Loucy (cell line): ENCODE measurements around the gene ZC3H11A.

Source experiments
- H2AFZ ChIP-seq: fragments of 200-600 bp; sonication (generic); 2 replicates; pipeline ENCODE4 v1.6.0; 2016; ENCODE audit warnings: antibody characterized with exemption, mild to moderate bottlenecking, low read length, moderate library complexity
- H3F3A ChIP-seq: fragments of 200-600 bp; 2 replicates; pipeline ENCODE4 v1.6.0; 2016; ENCODE audit warnings: antibody characterized with exemption, low read depth, mild to moderate bottlenecking
- H3K27me3 ChIP-seq: fragments of 200-600 bp; sonication (generic); 2 replicates; pipeline ENCODE4 v1.6.1; 2014; ENCODE audit warnings: low read length, mild to moderate bottlenecking; ENCODE audit not compliant: insufficient read depth, poor library complexity, severe bottlenecking
- H3K36me3 ChIP-seq: fragments of 200-600 bp; sonication (generic); 2 replicates; pipeline ENCODE4 v1.6.1; 2016; ENCODE audit warnings: low read length; ENCODE audit not compliant: insufficient read depth
- H3K4me1 ChIP-seq: fragments of 200-600 bp; sonication (generic); 2 replicates; pipeline ENCODE4 v1.5.1; 2014; ENCODE audit warnings: low read length, mild to moderate bottlenecking; ENCODE audit not compliant: insufficient read depth, poor library complexity, severe bottlenecking
- H3K4me2 ChIP-seq: fragments of 200-600 bp; sonication (generic); 2 replicates; pipeline ENCODE4 v1.6.0; 2014; ENCODE audit warnings: antibody characterized with exemption, low read length, low read depth, mild to moderate bottlenecking; ENCODE audit not compliant: poor library complexity, severe bottlenecking
- H3K4me3 ChIP-seq: fragments of 200-600 bp; sonication (generic); 2 replicates; pipeline ENCODE4 v1.5.1; 2014; ENCODE audit warnings: low read length, mild to moderate bottlenecking, mixed read lengths; ENCODE audit not compliant: poor library complexity, severe bottlenecking
- H3K79me2 ChIP-seq: fragments of 200-600 bp; sonication (generic); 2 replicates; pipeline ENCODE4 v1.6.1; 2014; ENCODE audit warnings: low read length; ENCODE audit not compliant: insufficient read depth
- H3K9ac ChIP-seq: fragments of 200-600 bp; sonication (generic); 2 replicates; pipeline ENCODE4 v1.6.0; 2014; ENCODE audit warnings: mild to moderate bottlenecking, low read depth, low read length, moderate library complexity; ENCODE audit not compliant: poor library complexity, severe bottlenecking
- H3K9me2 ChIP-seq: fragments of 200-600 bp; sonication (generic); replicated peaks from 2 replicates; pipeline ENCODE4 v1.6.1; 2016; ENCODE audit warnings: low read depth, low read length, mixed read lengths
- H3K9me3 ChIP-seq: fragments of 200-600 bp; sonication (generic); 2 replicates; pipeline ENCODE4 v1.6.1; 2014; ENCODE audit warnings: mild to moderate bottlenecking, antibody characterized with exemption, low read length, low read depth; ENCODE audit not compliant: insufficient read depth
- H4K20me1 ChIP-seq: fragments of 200-600 bp; sonication (generic); 2 replicates; pipeline ENCODE4 v1.6.0; 2014; ENCODE audit warnings: antibody characterized with exemption, low read length, mild to moderate bottlenecking; ENCODE audit not compliant: insufficient read depth, poor library complexity, severe bottlenecking
- EZH2phosphoT487 ChIP-seq: fragments of 200-600 bp; IDR thresholded peaks from 2 replicates; pipeline ENCODE4 v1.6.1; 2018; ENCODE audit warnings: antibody characterized with exemption, mild to moderate bottlenecking, moderate library complexity, borderline replicate concordance
- TF ChIP-seq, protein P1 (sequence below): fragments of 200-600 bp; sonication (generic); conservative IDR thresholded peaks from 2 replicates; pipeline ENCODE4 v1.5.1; 2014; ENCODE audit warnings: mild to moderate bottlenecking, antibody characterized with exemption, low read length

ZC3H11A gene

GRCh38 chr1:203843435-203843834 is 48.0 kb downstream of the ZC3H11A start:
- Histone ChIP-seq H3K9me3 (no peaks in the 10 kb centered on the region), H3K9ac (no peak overlapping the region), H3K4me3 (no peak overlapping the region), H3F3A (no peaks in the 10 kb centered on the region; the same call in 1 of the 2 replicates), H2AFZ (no peak overlapping the region), H3K9me2 (no peaks in the 10 kb centered on the region), H3K36me3 (peaks cover 81% of the 10 kb centered on the region), H3K79me2 (peaks cover 8% of the 10 kb centered on the region; the same call in 1 of the 2 replicates), H3K4me1 (no peaks in the 10 kb centered on the region), H4K20me1 (peaks cover 6% of the 10 kb centered on the region), H3K4me2 (no peak overlapping the region), H3K27me3 (no peaks in the 10 kb centered on the region)
- TF ChIP-seq EZH2phosphoT487: no peak
- TF ChIP-seq, protein P1, sequence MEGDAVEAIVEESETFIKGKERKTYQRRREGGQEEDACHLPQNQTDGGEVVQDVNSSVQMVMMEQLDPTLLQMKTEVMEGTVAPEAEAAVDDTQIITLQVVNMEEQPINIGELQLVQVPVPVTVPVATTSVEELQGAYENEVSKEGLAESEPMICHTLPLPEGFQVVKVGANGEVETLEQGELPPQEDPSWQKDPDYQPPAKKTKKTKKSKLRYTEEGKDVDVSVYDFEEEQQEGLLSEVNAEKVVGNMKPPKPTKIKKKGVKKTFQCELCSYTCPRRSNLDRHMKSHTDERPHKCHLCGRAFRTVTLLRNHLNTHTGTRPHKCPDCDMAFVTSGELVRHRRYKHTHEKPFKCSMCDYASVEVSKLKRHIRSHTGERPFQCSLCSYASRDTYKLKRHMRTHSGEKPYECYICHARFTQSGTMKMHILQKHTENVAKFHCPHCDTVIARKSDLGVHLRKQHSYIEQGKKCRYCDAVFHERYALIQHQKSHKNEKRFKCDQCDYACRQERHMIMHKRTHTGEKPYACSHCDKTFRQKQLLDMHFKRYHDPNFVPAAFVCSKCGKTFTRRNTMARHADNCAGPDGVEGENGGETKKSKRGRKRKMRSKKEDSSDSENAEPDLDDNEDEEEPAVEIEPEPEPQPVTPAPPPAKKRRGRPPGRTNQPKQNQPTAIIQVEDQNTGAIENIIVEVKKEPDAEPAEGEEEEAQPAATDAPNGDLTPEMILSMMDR: no peak
